ENCODE measurements around the gene APOBEC4.
"Not testable (repeated sequence)": the region's sequence is repeated elsewhere in the genome, so short reads cannot be mapped to it uniquely, and the experiment has no call there.

APOBEC4 gene, protein sequence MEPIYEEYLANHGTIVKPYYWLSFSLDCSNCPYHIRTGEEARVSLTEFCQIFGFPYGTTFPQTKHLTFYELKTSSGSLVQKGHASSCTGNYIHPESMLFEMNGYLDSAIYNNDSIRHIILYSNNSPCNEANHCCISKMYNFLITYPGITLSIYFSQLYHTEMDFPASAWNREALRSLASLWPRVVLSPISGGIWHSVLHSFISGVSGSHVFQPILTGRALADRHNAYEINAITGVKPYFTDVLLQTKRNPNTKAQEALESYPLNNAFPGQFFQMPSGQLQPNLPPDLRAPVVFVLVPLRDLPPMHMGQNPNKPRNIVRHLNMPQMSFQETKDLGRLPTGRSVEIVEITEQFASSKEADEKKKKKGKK

DNA sequence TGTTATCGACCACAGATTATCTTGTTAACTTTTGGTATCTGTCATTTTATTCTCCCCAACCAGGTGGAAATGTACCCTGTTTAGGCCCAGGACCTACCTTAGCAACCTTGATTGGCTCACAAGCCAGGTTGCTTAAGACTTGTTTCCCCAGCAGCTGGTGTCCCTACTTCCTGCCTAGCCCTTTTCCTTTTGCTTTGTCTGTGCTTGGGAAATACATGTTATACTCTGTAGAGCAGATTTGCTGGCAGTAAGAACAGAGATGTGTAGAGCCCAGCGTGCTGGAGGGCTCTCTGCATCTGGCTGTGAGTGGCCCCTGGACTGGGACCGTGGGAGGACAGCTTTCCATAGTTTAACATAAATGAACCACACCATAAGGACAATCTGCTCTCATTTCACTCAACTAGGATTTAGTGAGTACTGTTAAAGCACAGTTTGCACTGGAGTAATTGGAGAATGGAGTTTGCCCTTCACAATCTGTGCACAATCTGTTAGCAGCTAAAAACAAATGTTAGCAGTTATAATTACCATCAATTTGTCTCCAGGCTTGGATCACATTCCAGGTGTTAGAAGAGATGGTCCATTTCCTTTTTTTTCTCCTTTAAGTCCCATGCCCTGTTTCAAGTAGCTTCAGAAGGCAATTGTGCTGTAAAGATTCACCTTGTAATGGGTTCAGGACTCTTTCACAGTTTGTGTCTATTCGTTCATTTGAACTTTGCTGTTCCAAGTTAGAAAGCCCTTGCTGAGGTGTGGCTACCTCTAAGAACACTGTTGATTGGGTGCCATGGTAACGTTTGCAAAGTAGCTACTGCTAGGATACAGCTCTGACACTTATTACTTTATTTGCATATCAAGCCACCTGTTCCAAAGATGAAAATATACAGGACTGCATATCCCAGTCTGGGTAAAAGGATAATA, at the start of gene APOBEC4:
Gene APOBEC4 (minus strand): TSS at position 770 of the 915 bp plus-strand sequence. CDS start 4,535 bp downstream, outside the sequence.
- peak; percentile 82 for DNase-seq

DNA sequence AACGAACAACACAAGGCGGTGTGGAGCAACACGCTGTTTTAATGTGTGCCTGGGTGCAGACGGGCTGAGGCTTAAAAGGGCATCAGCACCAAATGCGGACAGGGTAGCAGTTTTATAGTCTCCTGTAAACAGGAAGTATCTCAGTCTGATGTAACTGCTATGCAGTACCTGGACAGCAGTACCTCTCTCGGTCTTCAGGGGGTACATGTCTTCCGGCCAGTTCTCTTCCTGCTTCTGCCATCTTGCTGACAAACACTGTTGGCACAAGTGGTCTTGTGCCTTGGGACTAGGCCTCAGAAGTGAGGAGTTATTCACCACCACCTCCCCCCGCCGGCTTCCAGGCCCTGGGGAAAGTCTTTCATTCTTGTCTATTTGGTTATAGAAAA, 49.7 kb upstream of the APOBEC4 start:
- DNase-seq: no peak

DNA sequence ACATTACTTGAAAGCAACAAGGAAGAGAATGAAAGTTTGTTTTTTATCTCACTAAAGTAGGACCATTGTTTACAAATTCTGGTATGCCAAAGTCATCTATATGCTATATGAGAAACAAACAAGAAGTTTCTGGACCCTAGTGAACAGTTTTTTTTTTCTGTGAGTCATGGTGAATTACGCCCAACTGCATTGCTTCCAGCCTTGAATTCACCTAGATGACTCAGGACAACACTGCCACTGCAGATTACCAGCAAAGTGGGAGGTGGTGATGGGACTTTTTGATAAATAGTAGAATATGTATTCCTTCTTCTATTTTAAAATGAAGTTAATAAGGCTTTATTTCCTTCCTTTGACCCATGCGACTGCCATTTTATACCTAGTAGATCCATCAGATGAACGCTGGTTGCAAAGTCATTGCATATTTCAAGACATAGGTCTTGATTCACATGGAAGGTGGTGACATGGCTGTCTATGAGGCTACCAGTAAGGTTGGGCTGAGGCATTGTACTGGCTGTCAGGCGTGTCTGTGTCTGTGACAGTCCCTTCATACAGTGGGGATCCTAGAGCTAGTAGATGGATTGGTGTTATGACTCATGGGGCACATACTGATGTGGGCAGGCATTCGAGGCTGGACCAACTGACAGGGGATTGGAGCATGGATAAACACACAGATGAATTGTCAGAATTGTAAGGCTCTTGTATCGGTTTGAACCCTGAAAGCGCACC, 49.1 kb upstream of the APOBEC4 start:
- DNase-seq: no peak

DNA sequence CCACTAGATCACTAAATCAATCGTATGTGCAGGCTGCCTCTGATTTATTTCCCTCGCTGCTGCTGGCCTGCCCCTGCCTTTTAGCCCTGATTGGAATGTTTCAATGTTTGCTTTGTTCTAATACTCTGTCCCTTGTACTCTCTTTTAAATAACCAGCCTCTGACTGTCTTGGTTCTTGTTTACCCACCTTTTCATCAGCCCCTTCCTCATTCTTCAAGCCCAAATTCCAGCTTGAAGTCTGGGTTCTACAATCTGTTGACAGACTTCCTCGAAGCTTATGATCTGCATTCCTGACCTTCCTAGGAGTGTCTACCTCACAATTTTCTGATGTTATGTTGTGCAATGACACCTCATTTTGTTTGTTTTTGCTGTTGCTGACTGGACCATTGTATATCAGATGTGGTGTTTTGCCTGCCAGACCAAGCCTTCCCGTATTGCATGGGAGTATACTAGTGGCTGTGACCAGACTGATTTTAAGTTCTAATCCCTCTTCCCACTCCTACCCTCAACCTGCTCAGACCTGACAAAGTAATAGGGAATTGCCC, 46.6 kb upstream of the APOBEC4 start:
- no peak for DNase-seq

DNA sequence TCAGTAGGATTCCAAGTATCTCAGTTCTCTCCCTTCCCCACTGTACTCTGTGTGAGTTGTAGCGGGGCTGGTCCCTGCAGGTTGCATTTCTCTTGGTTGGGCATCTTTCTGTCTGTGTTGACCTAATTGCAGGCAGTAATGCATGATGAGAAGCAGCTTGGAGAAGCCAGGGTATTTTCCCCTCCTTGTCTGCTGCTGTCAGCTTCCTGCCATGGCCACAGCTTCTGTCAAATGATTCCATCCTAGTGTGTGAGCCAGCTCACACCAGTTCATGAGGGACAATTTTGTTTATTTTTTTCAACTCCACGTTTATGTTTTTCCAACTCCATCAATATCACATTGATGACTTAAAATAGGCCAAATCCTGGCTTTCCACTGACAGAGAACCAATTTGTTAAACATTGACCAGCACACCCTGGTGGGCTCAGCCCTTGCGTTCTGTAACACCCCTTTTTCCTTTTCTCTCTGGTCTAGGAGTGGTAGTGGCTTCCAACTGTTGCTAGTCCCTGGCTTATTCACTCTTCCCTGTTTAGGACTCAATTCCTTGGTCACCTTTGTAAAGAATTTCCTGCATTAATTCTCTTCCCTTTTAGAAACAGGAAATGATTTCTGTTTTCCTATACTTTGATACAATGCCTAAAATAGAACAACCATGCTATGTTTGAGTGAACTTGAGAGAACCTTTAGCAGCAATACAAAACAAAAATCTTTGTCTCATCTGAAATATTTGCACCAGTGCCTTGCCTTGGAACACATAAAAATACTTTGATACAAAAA, 44.9 kb upstream of the APOBEC4 start:
- DNase-seq: no peak

DNA sequence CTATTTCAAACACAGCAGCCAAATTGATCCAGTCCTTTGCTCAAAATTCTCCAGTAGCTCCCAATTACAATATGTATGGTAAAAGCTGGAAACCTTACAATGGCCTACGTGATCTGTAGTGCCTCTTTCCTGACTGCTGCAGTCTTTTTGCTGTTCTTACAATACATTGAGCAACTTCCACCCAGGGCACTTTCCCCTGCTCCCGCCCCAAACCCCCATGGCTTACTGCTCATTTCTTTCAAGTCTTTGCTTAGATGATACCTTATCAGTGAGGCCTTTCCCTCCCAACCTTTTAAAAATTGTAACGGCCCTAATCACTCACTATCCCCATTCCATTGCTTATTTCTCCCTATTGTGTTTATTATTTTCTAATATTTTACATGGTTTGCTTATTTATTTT, 43.9 kb upstream of the APOBEC4 start:
- no peak for DNase-seq

DNA sequence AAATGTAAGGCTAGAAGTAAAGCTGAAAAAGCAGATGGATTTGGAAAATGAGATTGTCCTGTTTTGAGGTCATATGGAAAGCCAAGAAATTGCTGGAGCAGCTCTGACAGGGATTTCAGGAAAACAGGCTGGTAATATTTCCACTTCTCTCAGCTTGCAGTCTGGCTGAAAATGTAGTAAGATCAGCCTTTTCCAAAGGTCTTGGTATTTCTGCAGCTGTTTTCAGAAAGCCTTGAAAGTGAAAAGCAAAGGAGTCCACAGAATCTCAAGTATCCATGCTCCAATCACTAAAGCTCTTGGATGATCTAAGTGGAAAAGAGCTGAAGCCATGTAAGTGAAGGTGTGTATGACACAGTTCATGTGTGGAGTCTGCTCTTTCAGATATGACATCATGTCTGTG, 41.6 kb upstream of the APOBEC4 start:
- DNase-seq: no peak

DNA sequence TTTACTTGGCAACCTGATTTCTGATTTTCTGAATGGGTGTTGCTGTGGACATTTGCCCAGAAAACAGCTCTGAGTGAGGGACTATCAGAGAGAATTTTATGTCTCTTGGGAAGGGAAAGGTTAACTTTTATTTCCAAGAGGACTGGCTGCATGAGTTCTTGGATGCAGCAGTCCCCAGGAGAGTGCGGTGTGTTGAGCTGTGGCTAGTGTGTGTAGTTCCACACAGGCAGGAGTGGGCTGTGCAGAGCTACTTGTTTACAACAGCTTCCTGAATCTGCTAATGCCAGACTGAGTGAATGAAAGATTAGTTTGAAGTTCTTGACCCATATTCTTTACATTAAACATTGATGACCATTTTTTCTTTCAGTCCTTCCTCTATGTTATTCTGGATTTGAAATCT, 41.0 kb upstream of the APOBEC4 start:
- no peak for DNase-seq

DNA sequence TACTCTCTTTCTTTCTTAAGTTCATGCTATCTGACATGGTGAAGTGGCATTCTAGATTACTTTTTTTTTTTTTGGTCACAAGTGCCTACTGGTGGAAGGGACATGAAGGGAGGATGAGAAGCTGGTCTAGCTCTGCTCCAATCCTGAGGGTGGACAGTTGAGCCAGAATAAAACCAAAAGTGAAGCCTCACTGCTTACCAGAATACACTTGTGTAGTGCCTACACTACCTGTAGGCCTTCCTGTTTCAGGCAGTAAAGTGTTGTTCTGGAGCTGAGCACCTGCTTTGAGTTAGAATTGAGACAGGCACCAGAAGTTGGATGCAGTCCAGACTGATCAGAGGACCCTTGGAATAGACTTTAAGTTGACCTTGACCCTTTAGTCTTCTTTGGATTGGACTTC, 40.4 kb upstream of the APOBEC4 start:
- DNase-seq: no peak

DNA sequence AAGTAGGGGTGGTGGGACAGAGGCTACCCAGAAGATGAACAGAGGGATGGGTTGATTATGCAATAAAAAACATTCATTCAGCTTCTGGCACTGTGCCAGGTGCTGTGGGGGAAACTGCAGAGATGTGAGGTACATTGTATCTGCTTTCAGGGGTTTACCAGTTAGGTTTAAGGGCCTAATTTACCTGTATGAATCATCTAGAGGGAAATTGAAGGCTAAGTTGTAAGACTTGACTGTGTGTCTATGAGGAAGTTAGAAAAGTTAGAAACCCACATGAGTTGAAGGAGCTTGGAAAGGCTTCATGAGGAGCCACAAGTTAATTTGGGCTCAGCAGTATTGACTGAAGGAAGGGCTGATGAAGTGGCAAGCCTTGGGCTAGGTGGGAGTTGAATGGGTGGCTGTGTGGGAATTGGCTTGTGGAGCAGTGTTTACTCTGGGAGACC, 36.7 kb upstream of the APOBEC4 start:
- DNase-seq: no peak

DNA sequence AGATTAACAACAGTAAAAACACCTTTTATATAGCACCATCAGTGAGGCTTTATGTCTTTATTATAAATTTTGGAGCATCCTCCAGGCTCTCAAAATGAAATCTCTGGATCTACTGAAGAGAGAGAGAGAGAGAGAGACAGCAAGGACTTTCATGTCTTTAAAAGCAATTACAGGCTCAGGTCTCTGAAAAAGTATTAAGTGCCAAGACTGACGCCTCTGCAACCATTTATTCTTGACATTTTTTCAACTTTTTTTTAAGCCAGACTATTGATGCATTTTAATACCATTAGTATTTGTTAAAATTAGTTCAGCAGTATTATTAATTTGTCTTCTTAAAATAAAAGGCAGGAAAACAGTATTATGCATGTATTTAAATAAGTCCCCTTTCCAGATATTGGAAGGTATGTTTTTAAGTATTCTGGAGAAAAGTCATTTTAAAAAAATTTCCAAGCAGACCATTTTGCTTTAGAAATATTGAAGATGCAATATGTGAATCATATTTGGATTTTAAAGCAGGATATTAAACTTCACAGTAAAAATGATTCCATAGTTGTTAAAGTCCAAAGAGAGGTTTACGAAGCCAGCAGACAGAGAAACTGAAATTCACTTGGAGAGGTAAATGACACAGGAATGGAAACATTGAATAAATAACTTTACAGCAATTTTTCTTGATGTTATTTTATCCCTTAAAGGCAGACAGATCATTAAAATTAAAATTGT, 35.4 kb upstream of the APOBEC4 start:
- no peak for DNase-seq

DNA sequence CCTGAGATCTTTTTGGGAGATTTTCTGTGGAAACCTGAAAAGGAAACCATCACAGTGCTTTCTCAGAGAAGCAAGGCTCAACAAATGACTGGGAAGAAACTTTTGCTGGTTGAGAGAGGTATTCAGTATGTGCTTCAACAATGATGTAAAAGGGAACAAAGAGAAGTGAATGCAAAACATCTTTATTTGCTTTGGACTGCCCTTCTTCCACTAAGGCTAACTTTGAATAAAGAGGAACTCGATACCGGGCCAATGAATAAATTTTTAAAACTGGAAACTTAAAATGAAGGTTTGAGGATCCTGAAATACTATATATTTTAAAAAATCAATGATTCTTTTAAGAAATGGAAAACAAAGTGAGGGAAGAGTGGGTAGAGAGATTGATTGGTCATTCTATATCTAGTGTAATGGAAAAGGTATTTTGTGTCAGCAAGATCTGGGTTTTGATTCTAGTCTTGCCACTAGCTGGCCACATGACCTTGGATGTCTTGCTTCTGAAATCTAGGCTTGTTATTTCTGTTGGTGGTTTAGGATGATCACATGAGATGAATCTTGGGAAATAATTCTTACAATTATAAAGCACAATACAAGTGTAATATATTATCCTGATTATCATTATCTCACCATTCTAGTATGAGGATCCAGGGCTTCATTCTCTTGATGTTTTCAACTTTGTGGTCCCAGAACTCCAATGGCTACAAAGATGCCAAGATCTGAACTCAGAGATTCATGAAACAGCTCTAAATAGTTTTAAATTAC, 34.6 kb upstream of the APOBEC4 start:
- no peak for DNase-seq

DNA sequence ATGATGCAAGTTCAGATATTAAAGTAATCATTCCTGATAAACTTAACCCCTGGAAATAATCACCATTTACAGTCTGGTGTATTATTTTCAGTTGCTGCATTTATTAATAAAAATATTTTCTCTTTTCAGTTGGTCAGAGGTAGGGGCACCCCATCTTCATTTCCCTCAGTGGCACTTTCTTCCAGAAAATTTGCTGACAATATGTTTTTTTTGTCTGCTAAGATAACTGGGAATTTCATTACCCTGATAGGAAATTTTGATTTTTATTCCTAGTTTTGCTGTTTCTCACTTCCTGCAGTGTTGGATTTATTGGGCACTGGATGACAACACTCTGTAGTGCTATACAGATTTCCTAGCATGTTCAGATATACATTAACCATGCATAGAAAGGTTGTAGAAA, 33.1 kb upstream of the APOBEC4 start:
- DNase-seq: no peak

DNA sequence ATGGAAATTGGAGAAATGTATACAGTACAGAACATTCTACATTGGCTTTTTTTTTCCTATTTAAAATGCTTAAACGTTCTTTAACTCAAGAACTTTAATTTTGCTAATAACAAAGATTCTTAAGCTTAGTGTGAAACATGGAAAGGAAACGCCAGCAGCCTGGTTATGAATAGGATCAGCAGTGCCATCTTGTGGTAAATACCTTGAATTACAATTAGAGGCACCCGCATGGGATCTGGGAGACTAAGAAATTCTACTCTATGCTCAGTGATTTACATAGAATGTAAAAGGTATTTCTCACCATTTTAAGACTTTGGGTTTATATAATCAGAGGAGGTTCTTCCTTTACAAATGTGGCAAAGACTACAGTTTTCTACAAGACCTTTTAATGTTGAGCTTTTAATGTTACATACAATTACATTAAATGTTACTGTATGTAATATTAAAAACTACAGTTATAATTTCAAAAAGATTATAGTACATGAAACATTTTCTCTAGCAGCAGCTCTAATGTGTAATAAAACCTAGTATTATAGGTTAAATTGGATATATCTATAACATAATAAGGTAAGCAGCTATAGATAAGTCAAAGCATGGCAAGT, 32.1 kb upstream of the APOBEC4 start:
- DNase-seq: peak; percentile 66

DNA sequence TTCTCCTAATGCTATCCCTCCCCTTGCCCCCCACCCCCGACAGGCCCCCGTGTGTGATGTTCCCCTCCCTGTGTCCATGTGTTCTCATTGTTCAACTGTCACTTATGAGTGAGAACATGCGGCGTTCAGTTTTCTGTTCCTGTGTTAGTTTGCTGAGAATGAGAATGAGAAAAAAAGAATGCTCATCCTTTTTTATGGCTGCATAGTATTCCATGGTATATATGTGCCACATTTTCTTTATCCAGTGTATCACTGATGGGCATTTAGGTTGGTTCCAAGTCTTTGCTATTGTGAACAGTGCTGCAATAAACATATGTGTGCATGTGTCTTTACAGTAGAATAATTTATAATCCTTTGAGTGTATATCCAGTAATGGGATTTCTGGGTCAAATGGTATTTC, 26.2 kb upstream of the APOBEC4 start:
- DNase-seq: not testable (repeated sequence)

DNA sequence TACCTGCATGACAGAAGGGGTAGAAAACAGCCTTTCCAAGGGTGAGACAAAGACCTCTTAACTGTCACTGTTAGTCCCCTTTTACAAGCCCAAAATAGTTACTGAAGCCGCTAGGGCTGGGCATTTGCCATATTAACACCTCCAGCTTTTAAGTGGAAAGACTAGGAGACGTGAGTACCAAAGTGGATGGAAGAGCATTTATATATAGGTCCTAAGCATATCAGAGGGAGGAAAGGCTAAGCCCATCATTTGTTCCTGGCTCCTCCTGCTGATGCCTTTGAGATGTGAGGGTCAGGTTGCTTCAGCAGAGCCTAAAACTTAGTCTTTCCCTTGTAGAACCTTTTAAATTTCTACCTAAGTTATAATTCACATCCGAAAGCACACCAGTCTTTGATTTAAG, 25.7 kb upstream of the APOBEC4 start:
- DNase-seq: no peak

DNA sequence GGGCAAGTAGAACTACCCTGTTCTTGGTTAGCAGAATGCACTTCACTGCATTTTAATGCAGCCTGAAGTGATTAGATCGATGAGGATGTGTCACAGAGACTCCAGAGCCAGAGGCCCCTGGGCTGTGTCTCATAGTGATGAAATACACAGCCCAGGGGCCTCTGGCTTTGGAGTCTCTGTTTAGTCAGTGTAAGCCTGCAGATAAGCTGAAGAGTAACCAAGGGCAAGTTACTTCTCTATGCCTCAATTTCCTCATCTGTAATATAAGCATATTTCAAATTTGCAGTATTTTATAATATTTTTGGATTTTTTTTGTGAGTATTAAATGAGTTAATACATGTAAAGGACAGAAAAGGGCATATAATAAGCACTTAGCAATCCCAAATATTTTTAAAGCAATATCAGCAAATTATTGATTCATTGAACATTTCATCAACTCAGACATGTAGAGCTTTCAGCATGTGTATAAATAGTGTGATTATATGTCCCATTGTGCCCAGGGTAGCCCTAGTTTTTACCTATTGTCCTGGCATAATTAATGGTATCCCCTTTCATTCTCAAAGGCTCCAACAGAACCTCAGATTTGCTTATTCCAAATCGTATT, 23.6 kb upstream of the APOBEC4 start:
- no peak for DNase-seq

DNA sequence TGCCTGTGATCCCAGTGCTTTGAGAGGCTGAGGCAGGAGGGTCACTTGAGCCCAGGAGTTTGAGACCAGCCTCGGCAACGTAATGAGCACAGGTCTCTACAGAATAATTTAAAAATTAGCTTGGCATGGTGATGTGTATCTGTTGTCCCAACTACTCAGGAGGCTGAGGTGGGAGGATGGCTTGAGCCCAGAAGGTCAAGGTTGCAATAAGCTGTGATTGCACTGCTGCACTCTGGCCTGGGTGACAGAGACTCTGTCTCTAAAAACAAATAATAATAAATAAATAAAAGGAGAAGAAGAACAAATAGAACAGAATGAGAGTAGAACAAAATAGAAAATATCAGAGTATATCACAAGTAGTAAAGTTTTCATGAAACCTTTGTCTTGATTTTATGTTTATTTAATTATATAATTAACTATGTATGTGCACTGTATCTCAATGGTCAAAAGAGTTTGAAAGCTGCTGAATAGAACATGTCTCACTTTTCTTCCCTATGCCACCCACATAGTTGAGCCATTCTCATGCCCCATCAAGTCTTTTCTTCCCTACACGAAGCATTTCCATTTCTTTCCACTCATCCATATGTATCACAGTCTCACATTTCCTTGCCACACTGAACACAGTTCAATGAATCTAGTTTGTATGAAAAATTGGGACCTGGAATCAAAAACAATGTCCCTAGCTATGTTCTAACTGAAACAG, 22.9 kb upstream of the APOBEC4 start:
- no peak for DNase-seq

DNA sequence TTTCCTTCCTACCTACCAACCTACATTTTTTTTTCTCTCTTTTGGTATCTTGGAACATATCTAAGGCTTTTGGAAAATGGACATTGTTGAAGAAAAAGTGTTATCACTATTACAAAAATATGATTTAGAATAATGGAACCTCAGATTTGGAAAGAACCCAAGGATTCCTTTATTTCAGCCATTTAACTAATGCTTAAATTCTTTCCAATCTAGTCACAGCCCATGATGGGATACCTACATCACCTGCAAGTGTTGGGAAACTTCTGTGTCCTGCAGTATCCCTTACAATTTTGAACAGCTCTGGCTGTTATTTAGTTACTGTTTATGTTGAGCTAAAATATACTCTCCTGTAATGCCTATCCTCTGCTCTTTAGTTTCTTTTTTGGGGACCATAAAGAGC, 22.3 kb upstream of the APOBEC4 start:
- DNase-seq: no peak

Data from NCI-H510A treated with DMSO at 0.1 percent for 48 hours (cell line).